Colonic mucosa (tissue), 4 donors: ENCODE data around the gene SPSB3. TPM values are rescaled to one million over a fixed set of nuclear protein-coding genes. Genes with fewer than 3 reads are reported as not detected.

ENCODE experiments used
- DNase-seq: peaks from one replicate; pipeline ENCODE4 v3.0.0-alpha.2; 2020
- H3K27ac ChIP-seq: fragments of 200-600 bp; one replicate; pipeline ENCODE4 v1.8.0; 2021
- H3K27me3 ChIP-seq: fragments of 200-600 bp; one replicate; pipeline ENCODE4 v1.8.0; 2021
- H3K36me3 ChIP-seq: fragments of 200-600 bp; one replicate; pipeline ENCODE4 v1.8.0; 2021
- H3K4me1 ChIP-seq: fragments of 200-600 bp; one replicate; pipeline ENCODE4 v1.8.0; 2021; ENCODE audit warnings: mild to moderate bottlenecking
- H3K4me3 ChIP-seq: fragments of 200-600 bp; one replicate; pipeline ENCODE4 v1.8.0; 2021
- H3K9ac ChIP-seq, 2 donors: one replicate each; pipeline ENCODE4 v1.7.0; 2013; ENCODE audit warnings: control low read depth in 2 of 2, low read depth in 2 of 2, low read length in 2 of 2
- H3K9me3 ChIP-seq: fragments of 200-600 bp; one replicate; pipeline ENCODE4 v1.8.0; 2021
- intact Hi-C: fragments of 100-400 bp; cut with DNase I; formaldehyde crosslinking; loops from one replicate; pipeline ENCODE4 v1.14.1; 2022
- total RNA-seq, 2 donors: library from RNA; stranded (reverse); fragmentation: NEBNext Ultra II Directional in 1 of 2; extraction: Animal tissue kit (Norgen Biotek cat#: 25700) in 1 of 2; gene quantifications; one replicate each; pipeline ENCODE4 v1.2.1, GENCODE V29; 2021
- TF ChIP-seq, protein P1 (sequence below): fragments of 200-600 bp; IDR thresholded peaks from one replicate; pipeline ENCODE4 v1.8.0; 2022; ENCODE audit warnings: antibody characterized with exemption, mild to moderate bottlenecking
- donor health status: healthy.
- donor health status: DM: no; HTN: no; CAD: no.
- donor health status: DM: no; HTN: no; CAD: no.

SPSB3 gene
- total RNA-seq, 2 donors from 2014 or later, result 32.7 to 35.9 TPM

DNA sequence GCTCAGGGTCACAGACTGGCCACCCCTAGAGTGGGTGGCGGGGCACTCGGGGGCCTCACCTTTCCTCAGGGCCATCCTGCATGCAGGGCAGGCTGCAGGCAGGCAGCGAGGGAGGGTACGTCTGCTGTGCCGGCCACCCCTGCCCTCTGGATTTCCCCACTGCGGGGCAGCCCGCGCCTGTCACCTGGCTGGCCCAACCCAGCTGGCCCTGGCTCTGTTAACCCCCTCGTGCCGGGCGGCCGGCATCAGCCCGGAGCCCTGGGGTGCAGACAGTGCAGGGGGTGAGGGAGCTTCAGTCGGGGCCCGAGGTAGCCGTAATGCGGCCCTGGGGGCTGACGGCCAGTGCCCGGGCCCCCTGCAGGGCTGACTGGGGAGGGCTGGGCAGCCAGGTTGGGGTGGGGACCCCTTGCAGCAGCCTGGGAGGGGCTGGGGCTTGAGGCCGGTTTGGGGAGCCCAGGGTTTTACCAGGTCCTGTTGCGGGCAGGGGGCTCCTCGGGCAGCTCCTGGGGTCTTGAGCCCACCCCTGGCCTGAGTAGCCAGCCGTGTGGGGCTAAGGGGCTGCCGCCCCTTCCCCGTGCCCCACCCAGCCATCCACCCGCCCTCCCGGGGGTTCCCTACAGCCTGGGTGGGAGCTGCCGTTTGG is 11.3 kb upstream of the SPSB3 start, which contains the start of gene IGFALS:
Gene IGFALS (minus strand): TSS at position 128 of the 643 bp plus-strand sequence. CDS start 53 bp downstream, at position 75.
- Histone ChIP-seq H3K27me3 (no peaks in the 10 kb centered on the region), H3K9ac (no peak within 1 kb of the TSS), H3K27ac (no peak within 1 kb of the TSS), H3K4me3 (peak within 1 kb of the TSS; percentile 7), H3K4me1 (no peaks in the 10 kb centered on the region), H3K36me3 (no peaks in the 10 kb centered on the region), H3K9me3 (no peaks in the 10 kb centered on the region)
- intact Hi-C loops, result no loop called here
- DNase-seq, result peak; percentile 21
- TF ChIP-seq, protein P1, sequence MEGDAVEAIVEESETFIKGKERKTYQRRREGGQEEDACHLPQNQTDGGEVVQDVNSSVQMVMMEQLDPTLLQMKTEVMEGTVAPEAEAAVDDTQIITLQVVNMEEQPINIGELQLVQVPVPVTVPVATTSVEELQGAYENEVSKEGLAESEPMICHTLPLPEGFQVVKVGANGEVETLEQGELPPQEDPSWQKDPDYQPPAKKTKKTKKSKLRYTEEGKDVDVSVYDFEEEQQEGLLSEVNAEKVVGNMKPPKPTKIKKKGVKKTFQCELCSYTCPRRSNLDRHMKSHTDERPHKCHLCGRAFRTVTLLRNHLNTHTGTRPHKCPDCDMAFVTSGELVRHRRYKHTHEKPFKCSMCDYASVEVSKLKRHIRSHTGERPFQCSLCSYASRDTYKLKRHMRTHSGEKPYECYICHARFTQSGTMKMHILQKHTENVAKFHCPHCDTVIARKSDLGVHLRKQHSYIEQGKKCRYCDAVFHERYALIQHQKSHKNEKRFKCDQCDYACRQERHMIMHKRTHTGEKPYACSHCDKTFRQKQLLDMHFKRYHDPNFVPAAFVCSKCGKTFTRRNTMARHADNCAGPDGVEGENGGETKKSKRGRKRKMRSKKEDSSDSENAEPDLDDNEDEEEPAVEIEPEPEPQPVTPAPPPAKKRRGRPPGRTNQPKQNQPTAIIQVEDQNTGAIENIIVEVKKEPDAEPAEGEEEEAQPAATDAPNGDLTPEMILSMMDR, result no peak

DNA sequence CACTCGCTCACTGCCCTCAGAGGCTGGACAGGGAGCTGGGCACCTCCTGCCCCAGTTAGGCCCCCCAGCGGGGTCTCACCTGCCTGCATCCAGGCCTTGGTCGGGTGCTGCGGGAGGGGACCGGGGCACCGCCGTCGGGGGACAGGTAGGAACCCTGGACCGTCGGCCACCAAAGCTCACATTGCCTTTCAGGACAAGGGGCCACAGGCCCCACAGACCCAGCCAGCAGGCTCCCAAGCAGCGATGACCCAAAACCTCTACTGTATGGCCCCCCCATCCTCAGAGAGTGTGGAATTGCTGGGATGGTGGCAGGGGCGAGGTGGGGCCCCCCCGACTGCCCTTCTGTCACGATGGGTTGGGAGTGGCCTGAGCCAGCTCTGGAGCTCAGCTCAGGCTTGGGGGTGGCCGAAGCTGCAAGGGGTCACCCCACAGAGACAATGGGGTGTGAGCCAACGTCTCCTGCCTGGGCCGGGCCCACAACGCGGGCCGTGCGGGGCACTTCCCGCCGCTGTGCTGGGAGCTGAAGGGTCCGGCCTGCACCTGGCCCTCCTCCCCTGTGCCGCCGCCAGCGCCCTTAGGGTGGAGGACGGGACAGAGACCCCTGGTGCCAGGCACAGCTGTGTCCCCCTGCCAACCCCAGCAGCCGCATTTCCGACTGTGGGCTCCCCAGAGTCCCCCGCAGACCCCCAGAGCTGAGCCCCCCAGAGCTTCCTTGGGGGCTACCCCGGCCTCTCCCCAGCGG is 10.6 kb upstream of the SPSB3 start:
- Histone ChIP-seq H3K27ac (no peak overlapping the region), H3K27me3 (no peaks in the 10 kb centered on the region), H3K4me3 (peak overlapping the region; percentile 7), H3K4me1 (no peaks in the 10 kb centered on the region), H3K36me3 (no peaks in the 10 kb centered on the region), H3K9ac (no peak overlapping the region), H3K9me3 (no peaks in the 10 kb centered on the region)
- TF ChIP-seq, protein P1, result no peak
- DNase-seq, result peak; percentile 16
- intact Hi-C loops, result no loop called here

DNA sequence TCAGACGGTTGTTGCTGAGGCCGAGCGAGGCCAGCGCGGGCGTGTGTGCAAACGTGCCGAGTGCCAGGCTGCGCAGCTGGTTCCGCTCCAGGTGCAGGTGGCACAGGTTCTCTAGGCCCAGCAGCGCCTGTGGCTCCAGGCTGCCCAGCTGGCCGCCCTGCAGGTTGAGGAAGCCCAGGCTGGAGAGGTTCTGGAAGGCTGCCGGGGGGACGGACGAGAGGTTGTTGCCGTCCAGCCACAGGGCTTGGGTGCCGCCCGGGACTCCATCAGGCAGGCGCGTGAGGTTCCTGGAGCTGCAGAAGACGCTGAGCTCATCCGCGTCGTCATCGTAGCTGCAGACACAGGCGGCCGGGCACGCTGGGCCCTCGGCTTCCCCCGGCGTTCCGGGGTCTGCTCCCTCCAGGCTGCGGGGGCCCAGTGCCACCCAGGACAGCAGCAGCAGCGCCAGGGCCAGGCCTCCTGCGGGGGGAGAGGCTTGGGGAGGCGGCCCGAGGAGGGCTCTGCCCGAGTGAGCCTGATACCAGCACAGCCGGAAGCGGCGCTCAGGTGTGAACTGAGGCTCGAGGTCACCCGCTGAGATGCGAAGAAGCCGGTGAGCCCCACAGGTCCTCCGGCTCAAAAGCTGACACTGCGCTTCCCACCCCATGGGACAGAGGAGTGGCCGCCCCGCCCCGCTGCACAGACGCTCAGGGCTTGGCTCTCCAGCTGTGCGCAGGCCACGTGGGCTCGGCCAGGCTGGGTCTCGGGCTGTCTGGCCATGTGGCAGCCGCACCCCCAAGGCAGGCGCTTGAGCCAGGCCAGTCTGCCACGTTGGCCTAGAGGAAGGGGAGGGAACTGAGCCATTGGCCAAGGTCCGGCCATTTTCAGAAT is 9.8 kb upstream of the SPSB3 start:
- intact Hi-C loops, result no loop called here
- Histone ChIP-seq H3K27ac (no peak overlapping the region), H3K9me3 (no peaks in the 10 kb centered on the region), H3K36me3 (no peaks in the 10 kb centered on the region), H3K4me3 (no peak overlapping the region), H3K27me3 (no peaks in the 10 kb centered on the region), H3K9ac (no peak overlapping the region), H3K4me1 (no peaks in the 10 kb centered on the region)
- DNase-seq, result peak; percentile 27
- TF ChIP-seq, protein P1, result no peak

DNA sequence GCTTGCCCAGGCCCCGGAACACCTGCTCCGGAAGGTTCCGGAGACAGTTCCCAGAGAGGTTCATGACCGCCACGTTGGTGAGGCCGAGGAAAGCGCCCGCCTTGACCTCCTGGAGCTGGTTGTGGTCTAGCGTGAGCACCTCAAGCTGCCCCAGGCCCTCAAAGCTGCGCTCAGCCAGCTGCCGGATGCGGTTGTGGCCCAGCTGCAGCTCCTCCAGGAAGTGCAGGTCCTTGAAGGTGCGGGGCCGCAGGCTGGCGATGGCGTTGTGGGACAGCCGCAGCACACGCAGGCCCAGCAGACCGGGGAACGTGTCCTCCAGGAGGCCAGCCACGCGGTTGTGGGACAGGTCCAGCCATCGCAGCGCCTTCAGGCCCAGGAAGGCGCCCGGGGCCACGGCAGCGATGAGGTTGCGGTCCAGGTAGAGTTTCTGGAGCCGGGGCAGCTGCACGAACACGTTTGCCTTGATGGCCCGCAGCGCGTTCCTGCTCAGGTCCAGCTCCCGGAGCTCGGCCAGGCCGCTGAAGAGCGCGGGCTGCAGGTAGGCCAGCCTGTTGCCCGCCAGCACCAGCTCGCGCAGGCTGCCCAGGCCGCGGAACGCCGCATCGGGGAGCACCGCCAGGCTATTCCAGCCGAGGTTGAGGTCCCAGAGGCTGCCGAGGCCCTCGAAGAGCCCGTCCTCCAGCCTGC is 9.0 kb upstream of the SPSB3 start:
- no peak overlapping the region for H3K4me3 ChIP-seq
- TF ChIP-seq, protein P1, result no peak
- no peaks in the 10 kb centered on the region for H3K36me3 ChIP-seq
- no peak overlapping the region for H3K27ac ChIP-seq
- no peaks in the 10 kb centered on the region for H3K4me1 ChIP-seq
- no peaks in the 10 kb centered on the region for H3K9me3 ChIP-seq
- no peak overlapping the region for H3K9ac ChIP-seq
- no peaks in the 10 kb centered on the region for H3K27me3 ChIP-seq
- peak; percentile 12 for DNase-seq
- intact Hi-C loops, result no loop called here
